Spleen (tissue), 11 donors: Measurements from ENCODE around the gene BAG2. TPM values are rescaled to one million over a fixed set of nuclear protein-coding genes. Genes with fewer than 3 reads are reported as not detected.

ENCODE experiments used
- DNase-seq: peaks from one replicate; pipeline ENCODE4 v3.0.0-alpha.2; 2020
- H3K27ac ChIP-seq, 8 donors: fragments of 200-600 bp; sonication (generic) in 7 of 8; 1 replicate in 4 of 8; 2 replicates in 4 of 8; pipeline versions ENCODE4 v1.5.0 to v1.8.0; 2016 to 2021; ENCODE audit warnings: inconsistent platforms in 4 of 8, mild to moderate bottlenecking in 4 of 8, moderate library complexity in 1 of 8
- H3K27me3 ChIP-seq, 7 donors: fragments of 200-600 bp; sonication (generic) in 6 of 7; replicated peaks in 1 of 7; 1 replicate in 4 of 7; 2 replicates in 3 of 7; pipeline versions ENCODE4 v1.5.0 to v1.8.0; 2016 to 2021; ENCODE audit warnings: inconsistent platforms in 3 of 7, mild to moderate bottlenecking in 1 of 7
- H3K36me3 ChIP-seq, 6 donors: fragments of 200-600 bp; sonication (generic) in 5 of 6; 1 replicate in 4 of 6; 2 replicates in 2 of 6; pipeline versions ENCODE4 v1.5.0 to v1.8.0; 2016 to 2021; ENCODE audit warnings: inconsistent platforms in 2 of 6
- H3K4me1 ChIP-seq, 6 donors: fragments of 200-600 bp; sonication (generic) in 5 of 6; 1 replicate in 3 of 6; 2 replicates in 3 of 6; pipeline versions ENCODE4 v1.5.0 to v1.8.0; 2016 to 2021; ENCODE audit warnings: inconsistent platforms in 3 of 6
- H3K4me3 ChIP-seq, 8 donors: fragments of 200-600 bp; sonication (generic) in 7 of 8; 1 replicate in 4 of 8; 2 replicates in 4 of 8; pipeline versions ENCODE4 v1.5.0 to v1.8.0; 2016 to 2021; ENCODE audit warnings: inconsistent platforms in 4 of 8, mild to moderate bottlenecking in 4 of 8, moderate library complexity in 2 of 8
- H3K9me3 ChIP-seq, 8 donors: fragments of 200-600 bp; sonication (generic) in 7 of 8; 1 replicate in 4 of 8; 2 replicates in 4 of 8; pipeline versions ENCODE4 v1.5.0 to v1.8.0; 2016 to 2021; ENCODE audit warnings: inconsistent platforms in 4 of 8
- CTCF ChIP-seq, 11 experiments: fragments of 200-600 bp in 7 of 11; fragments of 450-650 bp in 4 of 11; sonication (generic) in 4 of 11; IDR thresholded peaks in 8 of 11; conservative IDR thresholded peaks in 3 of 11; 1 replicate in 7 of 11; 2 replicates in 4 of 11; pipeline versions ENCODE4 v1.4.0 to v1.8.0; 2016 to 2021; ENCODE audit warnings: antibody characterized with exemption in 11 of 11, inconsistent platforms in 4 of 11, mild to moderate bottlenecking in 1 of 11
- POLR2A ChIP-seq, 3 donors: fragments of 450-650 bp; IDR thresholded peaks; one replicate each; pipeline ENCODE4 v1.5.1; 2017; ENCODE audit warnings: antibody characterized with exemption in 3 of 3, mild to moderate bottlenecking in 1 of 3
- POLR2AphosphoS5 ChIP-seq, 3 donors: sonication (generic); formaldehyde crosslinking; IDR thresholded peaks; one replicate each; pipeline ENCODE4 v1.5.1; 2017; ENCODE audit warnings: antibody characterized with exemption in 3 of 3
- WGBS, 5 donors: extraction: QIAGEN DNeasy Blood & Tissue Kit in 3 of 5; methylation state at CpG; one replicate each; pipeline versions ENCODE4 v1.1.5 to v1.1.7; 2013 to 2018; 5-methylcytosine and 5-hydroxymethylcytosine counted together
- intact Hi-C: fragments of 100-400 bp; cut with DNase I; formaldehyde crosslinking; loops from one replicate; pipeline ENCODE4 v1.15.0; 2023; ENCODE audit warnings: low total_unique reads
- polyA plus RNA-seq, 3 donors: library from polyadenylated mRNA; stranded (reverse); fragments of 200-250 nt; gene quantifications; one replicate each; pipeline ENCODE4 v1.2.1, GENCODE V29; 2013
- total RNA-seq, 7 donors: library from RNA; depleted of rRNA in 3 of 7; stranded (reverse); fragments of >200 nt in 3 of 7; fragmentation: NEBNext Ultra II Directional in 4 of 7; extraction: Animal tissue kit (Norgen Biotek cat#: 25700) in 4 of 7; gene quantifications; one replicate each; pipeline versions ENCODE4 v1.1.0 to v1.2.1, GENCODE V29; 2016 to 2021
- donor health status: healthy with polysubstance abuse.
- donor health status: DM: no; HTN: no; CAD: no; lungs with moderate emphysema.
- donor health status: DM: no; HTN: no; CAD: no.
- donor health status: Bipolar disorder and iron deficiency.
- donor health status: healthy.
- donor health status: DM: no; HTN: no; CAD: no.
- donor health status: DM: yes; HTN: yes; CAD: no.

Gene BAG2
- total and polyA plus RNA-seq, 10 donors = 0.98 to 3.8 (median 2.0) TPM

DNA sequence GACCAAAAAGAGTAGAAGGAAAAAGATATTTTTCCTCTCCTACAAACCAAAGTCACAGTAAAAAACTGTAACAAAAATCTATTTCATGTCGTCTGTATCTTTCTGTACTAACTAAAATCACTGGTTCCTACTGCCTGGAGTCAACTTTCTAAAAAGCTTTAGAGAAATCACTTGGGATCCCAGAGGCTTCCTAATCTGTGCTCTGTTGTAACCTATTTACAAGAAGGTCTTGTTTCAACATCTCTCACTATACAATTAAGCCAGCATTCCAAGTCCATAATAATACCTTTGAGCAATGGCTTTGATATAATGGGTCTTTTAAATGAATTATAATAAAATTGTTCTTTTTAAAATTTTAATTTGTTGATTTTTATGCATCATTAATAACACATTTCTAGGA lies 29.6 kb downstream of the BAG2 start:
- H3K36me3 ChIP-seq = no peaks in the 10 kb centered on the region
- TF ChIP-seq CTCF (IDR thresholded peaks at IDR 0.05 in 8 of 11, conservative IDR thresholded peaks at IDR 0.05 in 3 of 11) (no peak), POLR2A (IDR thresholded peaks at IDR 0.05) (no peak), POLR2AphosphoS5 (IDR thresholded peaks at IDR 0.05) (no peak)
- 72 to 98% (median 84%) methylated on average over 1 of the region's 1 CpG for WGBS, 5 donors
- H3K4me3 ChIP-seq = no peak overlapping the region
- H3K9me3 ChIP-seq = no peaks in the 10 kb centered on the region
- intact Hi-C loops = no loop called here
- no peaks in the 10 kb centered on the region for H3K4me1 ChIP-seq
- no peak for DNase-seq
- H3K27ac ChIP-seq = no peak overlapping the region
- H3K27me3 ChIP-seq = no peaks in the 10 kb centered on the region

- DNase-seq = no peak
- no peak overlapping the region for H3K4me3 ChIP-seq
- no peak overlapping the region for H3K27ac ChIP-seq
- 85 to 90% (median 87%) methylated on average over 7 of the region's 7 CpGs for WGBS, 5 donors
- no peaks in the 10 kb centered on the region for H3K9me3 ChIP-seq
- TF ChIP-seq POLR2AphosphoS5 (IDR thresholded peaks at IDR 0.05) (no peak), POLR2A (IDR thresholded peaks at IDR 0.05) (no peak)
- H3K4me1 ChIP-seq = no peaks in the 10 kb centered on the region
- intact Hi-C loops = no loop called here
- no peaks in the 10 kb centered on the region for H3K27me3 ChIP-seq
- H3K36me3 ChIP-seq = no peaks in the 10 kb centered on the region
Measured at GRCh38 chr6:57205550-57206328, 33.6 kb downstream of the BAG2 start.

DNA sequence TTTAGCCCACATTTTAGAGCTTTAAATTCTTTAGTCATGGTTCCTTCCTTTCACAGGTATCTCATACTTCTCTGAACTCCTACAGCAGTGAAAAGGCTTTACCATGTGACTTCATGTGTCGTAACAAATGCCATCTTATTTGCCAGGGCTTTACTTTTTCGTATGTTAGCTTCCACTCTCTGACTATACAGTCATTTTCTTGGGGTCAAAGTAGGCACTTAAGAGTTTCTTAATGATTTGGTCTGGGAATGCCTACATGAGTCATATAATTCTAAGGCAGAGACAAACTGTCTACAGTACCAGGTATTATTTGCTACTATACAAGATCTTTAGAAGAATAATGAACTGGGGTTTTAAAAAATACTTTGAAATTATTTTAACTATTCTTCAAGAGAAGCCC lies 35.0 kb downstream of the BAG2 start:
- Histone ChIP-seq H3K4me1 (no peaks in the 10 kb centered on the region), H3K4me3 (no peak overlapping the region), H3K27ac (no peak overlapping the region), H3K27me3 (no peaks in the 10 kb centered on the region), H3K36me3 (no peaks in the 10 kb centered on the region), H3K9me3 (no peaks in the 10 kb centered on the region)
- 70 to 88% (median 79%) methylated on average over 2 of the region's 2 CpGs for WGBS, 5 donors
- intact Hi-C loops = no loop called here
- TF ChIP-seq POLR2A (IDR thresholded peaks at IDR 0.05) = no peak
- TF ChIP-seq POLR2AphosphoS5 (IDR thresholded peaks at IDR 0.05) = no peak
- no peak for TF ChIP-seq CTCF (IDR thresholded peaks at IDR 0.05 in 8 of 11, conservative IDR thresholded peaks at IDR 0.05 in 3 of 11)
- no peak for DNase-seq

- H3K4me3 ChIP-seq = no peak overlapping the region
- 90 to 94% (median 91%) methylated on average over 4 of the region's 4 CpGs for WGBS, 5 donors
- no peaks in the 10 kb centered on the region for H3K9me3 ChIP-seq
- no peaks in the 10 kb centered on the region for H3K27me3 ChIP-seq
- TF ChIP-seq POLR2AphosphoS5 (IDR thresholded peaks at IDR 0.05) = no peak
- no peak for TF ChIP-seq CTCF (IDR thresholded peaks at IDR 0.05 in 8 of 11, conservative IDR thresholded peaks at IDR 0.05 in 3 of 11)
- no peak for TF ChIP-seq POLR2A (IDR thresholded peaks at IDR 0.05)
- H3K4me1 ChIP-seq = no peaks in the 10 kb centered on the region
- no peaks in the 10 kb centered on the region for H3K36me3 ChIP-seq
- no peak overlapping the region for H3K27ac ChIP-seq
- intact Hi-C loops = no loop called here
- no peak for DNase-seq
Measured at GRCh38 chr6:57207872-57208271, 35.7 kb downstream of the BAG2 start.
